GM13976 (cell line): ENCODE measurements around the gene KRT82.

Experiments
- DNase-seq: peaks from one replicate; pipeline ENCODE4 v3.0.0; 2012; ENCODE audit warnings: low spot score
- in situ Hi-C: fragments of 300-500 bp; cut with MboI; formaldehyde crosslinking; loops from one replicate; pipeline ENCODE4 v1.12.0; 2022; ENCODE audit warnings: low sequenced_read_pairs, mixed read lengths, inconsistent platforms; ENCODE audit not compliant: unreplicated experiment
- TF ChIP-seq, protein P1 (sequence below): IDR thresholded peaks from 2 replicates; pipeline ENCODE4 v1.5.1; 2012; ENCODE audit warnings: borderline replicate concordance, mild to moderate bottlenecking; ENCODE audit not compliant: insufficient read depth; ENCODE audit errors: extremely low read depth, missing control alignments, control extremely low read depth

KRT82 gene

GRCh38 chr12:52364901-52365489, 41.1 kb downstream of the KRT82 start:
- no peak for DNase-seq
- in situ Hi-C loops = no loop called here
- TF ChIP-seq, protein P1, sequence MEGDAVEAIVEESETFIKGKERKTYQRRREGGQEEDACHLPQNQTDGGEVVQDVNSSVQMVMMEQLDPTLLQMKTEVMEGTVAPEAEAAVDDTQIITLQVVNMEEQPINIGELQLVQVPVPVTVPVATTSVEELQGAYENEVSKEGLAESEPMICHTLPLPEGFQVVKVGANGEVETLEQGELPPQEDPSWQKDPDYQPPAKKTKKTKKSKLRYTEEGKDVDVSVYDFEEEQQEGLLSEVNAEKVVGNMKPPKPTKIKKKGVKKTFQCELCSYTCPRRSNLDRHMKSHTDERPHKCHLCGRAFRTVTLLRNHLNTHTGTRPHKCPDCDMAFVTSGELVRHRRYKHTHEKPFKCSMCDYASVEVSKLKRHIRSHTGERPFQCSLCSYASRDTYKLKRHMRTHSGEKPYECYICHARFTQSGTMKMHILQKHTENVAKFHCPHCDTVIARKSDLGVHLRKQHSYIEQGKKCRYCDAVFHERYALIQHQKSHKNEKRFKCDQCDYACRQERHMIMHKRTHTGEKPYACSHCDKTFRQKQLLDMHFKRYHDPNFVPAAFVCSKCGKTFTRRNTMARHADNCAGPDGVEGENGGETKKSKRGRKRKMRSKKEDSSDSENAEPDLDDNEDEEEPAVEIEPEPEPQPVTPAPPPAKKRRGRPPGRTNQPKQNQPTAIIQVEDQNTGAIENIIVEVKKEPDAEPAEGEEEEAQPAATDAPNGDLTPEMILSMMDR = no peak

- in situ Hi-C loops = no loop called here
- TF ChIP-seq, protein P1 = no peak
- no peak for DNase-seq
These were observed 42.1 kb downstream of the KRT82 start for GRCh38 chr12:52364061-52364460.

DNA sequence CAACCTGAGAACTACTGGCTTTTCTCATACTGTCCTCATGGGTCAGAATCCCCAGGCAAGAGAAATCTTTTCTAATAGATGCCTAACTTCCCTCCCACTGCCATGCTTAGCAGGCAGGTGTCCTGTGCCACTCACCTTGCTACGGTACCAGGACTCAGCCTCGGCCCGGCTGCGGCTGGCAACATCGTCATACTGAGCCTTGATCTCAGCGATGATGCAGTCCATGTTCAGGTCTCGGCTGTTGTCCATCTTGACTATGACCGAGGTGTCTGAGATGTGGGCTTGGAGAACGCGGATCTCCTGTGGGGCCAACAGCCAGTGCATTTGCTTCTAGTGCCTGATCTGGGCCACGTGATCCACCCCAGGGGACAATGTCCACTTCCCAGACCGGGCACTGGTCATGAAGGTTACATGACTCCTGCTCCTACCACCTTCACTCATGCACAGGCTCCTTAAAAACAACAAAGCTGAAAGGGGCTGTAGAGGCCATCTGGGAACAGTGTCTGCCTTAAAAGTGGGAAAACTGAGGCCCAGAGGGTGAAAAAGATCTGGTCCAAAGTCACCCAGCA, 42.9 kb downstream of the KRT82 start:
- TF ChIP-seq, protein P1 = no peak
- in situ Hi-C loops = no loop called here
- DNase-seq = no peak

DNA sequence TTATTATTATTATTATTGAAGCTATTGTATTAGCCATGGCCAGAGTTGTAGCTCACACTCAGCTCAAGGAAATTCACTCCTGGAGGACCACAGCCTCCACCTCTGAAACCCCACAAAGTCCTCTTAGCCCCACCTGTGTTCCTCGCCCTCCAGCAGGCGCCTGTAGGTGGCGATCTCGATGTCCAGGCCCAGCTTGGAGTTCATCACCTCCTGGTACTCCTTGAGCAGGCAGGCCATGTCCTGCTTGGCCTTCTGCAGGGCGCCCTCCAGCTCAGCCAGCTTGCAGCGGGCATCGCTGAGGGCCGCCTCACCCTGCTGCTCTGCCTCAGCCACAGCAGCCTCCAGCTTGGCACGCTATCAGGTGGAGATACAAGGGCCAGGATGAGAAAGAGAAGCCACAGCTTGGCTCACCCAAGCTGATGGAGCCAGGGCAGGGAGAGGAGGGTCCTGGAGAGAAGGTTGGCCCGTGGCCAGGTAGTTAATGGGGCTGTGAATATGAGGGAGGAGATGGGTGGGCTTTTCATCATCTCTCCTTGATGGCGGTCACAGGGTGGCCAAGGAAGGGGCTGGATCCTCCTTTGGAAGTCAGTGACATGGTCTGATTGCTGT, 43.9 kb downstream of the KRT82 start:
- TF ChIP-seq, protein P1 = peak; percentile 29
- DNase-seq = no peak
- in situ Hi-C loops = no loop called here

- in situ Hi-C loops = no loop called here
- TF ChIP-seq, protein P1 = no peak
- no peak for DNase-seq
These were observed 44.6 kb downstream of the KRT82 start for GRCh38 chr12:52361553-52361952.

- TF ChIP-seq, protein P1 = no peak
- in situ Hi-C loops = no loop called here
- no peak for DNase-seq
These were observed 45.4 kb downstream of the KRT82 start for GRCh38 chr12:52360663-52361271.
